GM19328 (cell line): Measurements from ENCODE around the gene ATP2A1.
"Not testable (repeated sequence)": the region's sequence is repeated elsewhere in the genome, so short reads cannot be mapped to it uniquely, and the experiment has no call there.

ENCODE experiments used
- ATAC-seq: cut with Tn5 transposase; IDR thresholded peaks from one replicate; pipeline ENCODE4 v1.9.1; 2021; ENCODE audit warnings: mild to moderate bottlenecking, moderate library complexity; ENCODE audit not compliant: unreplicated experiment

The ATP2A1 gene

GRCh38 chr16:28858421-28858820 is 19.9 kb upstream of the ATP2A1 start:
- ATAC-seq = no peak

GRCh38 chr16:28859326-28859725 is 19.0 kb upstream of the ATP2A1 start:
- ATAC-seq = no peak

- no peak for ATAC-seq
Observed at GRCh38 chr16:28863929-28864793, 14.1 kb upstream of the ATP2A1 start.

- ATAC-seq = no peak
Observed at GRCh38 chr16:28865001-28865688, 13.1 kb upstream of the ATP2A1 start.

DNA sequence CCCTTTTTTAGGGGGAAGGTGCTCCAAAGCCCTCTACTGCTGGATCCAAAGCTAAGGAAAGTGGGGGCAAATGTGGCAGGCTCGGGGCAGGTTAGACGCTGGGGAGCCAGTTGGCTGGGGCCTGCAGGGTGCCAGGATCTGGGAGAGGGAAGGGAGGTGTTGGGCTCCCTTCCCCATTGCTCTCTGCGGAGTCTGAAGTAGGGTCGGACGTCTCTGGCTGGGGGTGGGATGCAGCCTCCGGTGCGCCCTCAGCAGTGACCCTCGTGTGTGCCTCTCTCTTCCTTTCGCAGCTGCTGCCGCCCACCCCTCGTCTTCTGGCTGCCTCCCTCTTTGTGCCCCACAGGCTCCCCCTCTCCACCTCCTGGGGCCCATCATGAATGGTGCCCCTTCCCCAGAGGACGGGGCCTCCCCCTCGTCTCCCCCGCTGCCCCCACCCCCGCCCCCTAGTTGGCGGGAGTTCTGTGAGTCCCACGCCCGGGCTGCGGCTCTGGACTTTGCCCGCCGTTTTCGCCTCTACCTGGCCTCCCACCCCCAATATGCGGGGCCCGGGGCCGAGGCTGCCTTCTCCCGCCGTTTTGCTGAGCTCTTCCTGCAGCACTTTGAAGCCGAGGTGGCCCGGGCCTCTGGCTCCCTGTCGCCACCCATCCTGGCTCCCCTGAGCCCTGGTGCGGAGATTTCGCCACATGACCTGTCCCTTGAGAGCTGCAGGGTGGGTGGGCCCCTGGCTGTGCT is 12.4 kb upstream of the ATP2A1 start:
- no peak for ATAC-seq

DNA sequence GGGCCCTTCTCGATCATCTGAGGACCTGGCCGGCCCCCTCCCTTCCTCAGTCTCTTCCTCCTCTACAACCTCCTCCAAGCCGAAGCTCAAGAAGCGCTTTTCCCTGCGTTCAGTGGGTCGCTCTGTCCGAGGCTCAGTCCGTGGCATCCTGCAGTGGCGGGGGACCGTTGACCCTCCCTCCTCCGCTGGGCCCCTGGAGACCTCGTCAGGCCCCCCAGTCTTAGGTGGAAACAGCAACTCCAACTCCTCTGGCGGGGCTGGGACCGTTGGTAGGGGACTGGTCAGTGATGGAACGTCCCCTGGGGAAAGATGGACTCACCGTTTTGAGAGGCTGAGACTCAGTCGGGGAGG is 11.9 kb upstream of the ATP2A1 start:
- no peak for ATAC-seq

DNA sequence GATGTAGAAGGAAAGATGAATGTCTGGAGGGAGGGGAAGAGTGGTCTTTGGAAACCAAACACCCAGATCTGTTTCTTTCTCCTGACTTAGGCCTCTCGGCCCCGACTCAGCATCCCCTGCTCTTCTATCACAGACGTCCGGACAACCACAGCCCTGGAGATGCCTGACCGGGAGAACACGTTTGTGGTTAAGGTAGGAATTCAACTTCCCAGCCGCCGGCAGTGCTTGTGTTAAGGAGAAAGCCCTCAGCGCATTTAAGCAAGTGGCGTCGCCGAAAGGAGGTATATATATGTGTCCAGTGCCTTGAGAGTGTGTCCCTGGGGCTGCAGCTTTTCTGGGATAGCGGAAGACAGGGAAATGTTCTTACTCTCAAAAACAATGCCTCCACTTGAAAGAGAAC is 11.0 kb upstream of the ATP2A1 start:
- no peak for ATAC-seq

DNA sequence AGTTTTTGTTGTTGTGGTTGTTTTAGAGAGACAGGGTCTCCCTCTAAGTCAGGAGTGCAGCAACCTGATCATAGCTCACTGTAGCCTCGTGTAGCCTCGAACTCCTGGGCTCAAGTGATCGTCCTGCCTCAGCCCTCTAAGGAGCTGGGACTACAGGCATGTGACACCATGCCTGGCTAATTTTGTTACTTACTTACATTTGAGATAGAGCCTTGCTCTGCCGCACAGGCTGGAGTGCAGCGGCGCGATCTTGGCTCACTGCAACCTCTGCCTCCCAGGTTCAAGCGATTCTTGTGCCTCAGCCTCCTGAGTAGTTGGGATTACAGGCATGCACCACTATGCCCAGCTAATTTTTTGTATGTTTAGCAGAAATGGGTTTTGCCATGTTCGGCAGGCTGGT is 10.6 kb upstream of the ATP2A1 start:
- ATAC-seq = not testable (repeated sequence)

GRCh38 chr16:28869201-28869600 is 9.1 kb upstream of the ATP2A1 start:
- ATAC-seq = no peak

GRCh38 chr16:28872952-28873351 is 5.3 kb upstream of the ATP2A1 start:
- no peak for ATAC-seq

GRCh38 chr16:28873543-28874201 is 4.6 kb upstream of the ATP2A1 start:
- ATAC-seq = no peak

DNA sequence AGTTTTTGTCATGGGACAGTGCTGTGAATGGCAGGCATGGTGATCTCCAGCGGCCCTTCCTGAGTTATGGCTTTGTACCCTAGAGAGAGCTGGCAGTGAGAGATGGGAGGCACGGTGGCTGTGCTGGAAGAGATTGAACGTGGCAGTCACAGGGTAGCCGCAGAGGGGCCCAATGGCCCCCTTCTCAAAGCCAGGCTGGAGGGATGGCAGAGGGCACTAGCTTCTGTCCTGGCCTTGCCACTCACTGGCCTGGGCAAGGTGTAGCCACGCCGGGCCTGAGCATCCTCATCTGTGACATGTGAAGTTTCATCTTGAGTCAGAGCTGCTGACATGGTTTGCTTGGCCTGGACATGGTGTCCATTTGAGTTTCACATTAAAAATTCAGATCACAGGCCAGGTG is 3.9 kb upstream of the ATP2A1 start:
- ATAC-seq = no peak

GRCh38 chr16:28875134-28876018 is 2.9 kb upstream of the ATP2A1 start:
- ATAC-seq = no peak

DNA sequence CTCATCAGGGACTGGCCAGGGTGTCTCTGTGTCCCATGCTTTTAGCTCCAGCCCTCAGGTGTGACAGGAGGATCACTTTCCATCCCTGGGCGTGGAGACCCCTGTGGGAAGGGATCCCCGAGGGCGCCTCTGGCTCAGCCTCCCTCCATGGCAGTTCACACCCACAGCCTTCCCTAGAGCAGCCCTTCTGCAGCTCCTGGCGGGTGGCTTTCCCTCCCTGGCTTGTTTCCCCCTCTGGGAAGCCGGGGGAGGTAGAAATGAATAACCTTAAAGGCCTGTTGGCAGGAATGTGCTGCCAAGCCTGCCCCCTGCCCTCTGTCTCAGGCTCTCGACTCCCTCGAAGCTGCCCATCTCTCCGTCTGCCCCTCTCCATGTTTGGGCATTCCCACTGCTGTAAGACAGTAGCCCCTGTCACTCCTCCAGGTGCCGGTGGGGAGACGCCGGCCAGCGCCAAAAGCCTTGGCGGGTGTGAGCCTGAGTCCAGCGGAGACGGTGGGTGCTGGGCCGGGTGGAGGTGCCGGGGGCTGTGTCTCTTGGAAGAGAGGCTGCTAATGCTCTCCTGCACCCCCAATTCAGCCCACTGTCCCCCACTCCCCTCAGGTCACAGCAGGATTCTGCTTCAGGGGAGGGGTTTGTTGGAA is 2.1 kb upstream of the ATP2A1 start:
- no peak for ATAC-seq

GRCh38 chr16:28876973-28877654 is 1.2 kb upstream of the ATP2A1 start:
- no peak for ATAC-seq

DNA sequence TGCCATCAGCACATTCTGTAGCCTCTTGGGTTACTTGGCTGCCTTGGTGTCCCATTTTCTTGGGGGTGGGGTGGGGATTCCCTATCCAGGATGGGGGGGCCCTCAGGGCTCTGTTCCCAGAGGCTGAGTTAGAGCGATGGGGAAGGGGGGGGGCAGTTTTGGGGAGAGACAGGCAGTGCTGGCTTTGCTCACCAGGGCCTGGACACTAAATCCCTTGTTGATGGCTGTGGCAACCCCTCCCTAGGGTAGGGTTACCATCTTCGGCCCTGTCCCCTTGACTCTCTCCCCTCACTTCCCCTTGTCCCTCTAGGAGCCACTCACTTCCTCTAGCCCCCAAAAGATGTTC is 660 bp upstream of the ATP2A1 start:
- ATAC-seq = no peak

GRCh38 chr16:28879261-28879840 is 1.1 kb downstream of the ATP2A1 start:
- ATAC-seq = peak; percentile 23

DNA sequence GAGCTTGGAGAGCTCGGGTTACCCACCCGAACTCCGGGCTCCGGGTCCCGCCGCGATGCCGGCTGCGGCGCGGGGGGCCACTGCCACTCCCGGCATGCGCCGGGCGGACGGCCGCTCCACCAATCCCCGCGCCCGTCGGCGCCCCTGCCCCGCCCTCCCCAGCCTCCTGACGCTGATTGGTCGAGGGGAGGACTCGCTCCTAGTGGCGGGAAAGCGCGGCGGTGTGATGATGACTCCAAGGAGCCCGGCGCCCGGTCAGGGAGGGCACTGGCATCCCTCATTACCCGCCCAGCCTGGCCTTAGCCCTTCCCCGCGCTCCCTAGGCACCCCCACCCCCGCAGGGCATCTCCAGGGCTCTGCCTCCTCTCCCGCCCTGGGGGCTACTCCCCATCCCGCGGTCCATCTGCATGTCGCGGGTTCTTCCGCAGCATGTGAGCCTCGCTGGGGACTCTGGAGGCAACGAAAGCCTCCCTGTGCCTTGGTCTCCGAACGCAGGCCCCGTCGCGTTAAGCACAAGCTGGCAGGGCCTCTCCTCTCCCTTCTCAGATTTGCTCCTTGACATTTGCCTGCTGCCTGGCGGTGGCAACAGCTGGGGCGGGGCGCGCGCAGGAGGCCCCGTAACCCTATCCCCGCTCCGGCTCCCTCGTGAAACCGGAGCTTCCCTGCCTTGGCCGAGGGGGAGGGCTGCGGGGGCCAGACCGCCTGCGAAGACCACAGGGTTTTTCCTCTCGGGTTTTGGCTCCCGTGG is 1.7 kb downstream of the ATP2A1 start:
- ATAC-seq = peak; percentile 85
